CD4-positive, CD25-positive, alpha-beta regulatory T cell (primary cell): ENCODE results near the gene FAM229A. TPM values are rescaled to one million over a fixed set of nuclear protein-coding genes. Genes with fewer than 3 reads are reported as not detected.
A peak's percentile ranks its signal among the peaks of the same experiment; 100 is the strongest.

Experiments
- ATAC-seq, 2 donors: fragments of 150-1000 bp; cut with Tn5 transposase; one replicate each; pipeline ENCODE4 v1.10.0; 2021; ENCODE audit warnings: low read depth in 2 of 2, moderate number of reproducible peaks in 2 of 2, moderate library complexity in 1 of 2
- DNase-seq, 3 donors: peaks; one replicate each; pipeline versions ENCODE4 v3.0.0 to v3.0.0-alpha.2; 2012 to 2022; ENCODE audit warnings: mixed read lengths in 1 of 3
- H3K27ac ChIP-seq: one replicate; pipeline ENCODE4 v1.7.0; 2013; ENCODE audit warnings: mild to moderate bottlenecking, low read length; ENCODE audit not compliant: insufficient read depth, poor library complexity, severe bottlenecking
- H3K27me3 ChIP-seq: one replicate; pipeline ENCODE4 v1.7.0; 2013; ENCODE audit warnings: low read length; ENCODE audit not compliant: control insufficient read depth, insufficient read depth
- H3K36me3 ChIP-seq: one replicate; pipeline ENCODE4 v1.7.0; 2013; ENCODE audit warnings: mild to moderate bottlenecking, low read length, moderate library complexity; ENCODE audit not compliant: control insufficient read depth, insufficient read depth
- H3K4me1 ChIP-seq: 2 replicates; pipeline ENCODE4 v1.7.0; 2013; ENCODE audit warnings: mild to moderate bottlenecking, low read length; ENCODE audit not compliant: insufficient read depth, control insufficient read depth, poor library complexity, severe bottlenecking
- H3K4me3 ChIP-seq: one replicate; pipeline ENCODE4 v1.7.0; 2013; ENCODE audit warnings: low read depth, mild to moderate bottlenecking, low read length, moderate library complexity
- H3K9me3 ChIP-seq, 2 experiments: 1 replicate in 1 of 2; 2 replicates in 1 of 2; pipeline ENCODE4 v1.7.0; 2013; ENCODE audit warnings: low read length in 2 of 2, mild to moderate bottlenecking in 1 of 2, moderate library complexity in 1 of 2; ENCODE audit not compliant: control insufficient read depth in 2 of 2
- H3K27ac Mint-ChIP-seq, 3 donors: one replicate each; pipeline ENCODE4 v1.8.0; 2020 to 2022; ENCODE audit warnings: mild to moderate bottlenecking in 3 of 3, mixed read lengths in 3 of 3, moderate library complexity in 2 of 3
- H3K27me3 Mint-ChIP-seq: one replicate; pipeline ENCODE4 v1.8.0; 2022; ENCODE audit warnings: mild to moderate bottlenecking, mixed read lengths
- H3K36me3 Mint-ChIP-seq: one replicate; pipeline ENCODE4 v1.8.0; 2020; ENCODE audit warnings: mixed read lengths
- H3K4me1 Mint-ChIP-seq, 4 donors: one replicate each; pipeline ENCODE4 v1.8.0; 2020 to 2022; ENCODE audit warnings: mixed read lengths in 4 of 4, mild to moderate bottlenecking in 1 of 4
- H3K4me3 Mint-ChIP-seq, 4 donors: one replicate each; pipeline ENCODE4 v1.8.0; 2020 to 2022; ENCODE audit warnings: mild to moderate bottlenecking in 4 of 4, mixed read lengths in 4 of 4, moderate library complexity in 3 of 4
- H3K9me3 Mint-ChIP-seq, 7 donors: one replicate each; pipeline ENCODE4 v1.8.0; 2020 to 2022; ENCODE audit warnings: mixed read lengths in 7 of 7, mild to moderate bottlenecking in 3 of 7, moderate library complexity in 2 of 7
- polyA plus RNA-seq, 4 donors: library from polyadenylated mRNA; unstranded; fragments of 300-500 nt; fragmentation: Illumina TruSeq; gene quantifications; one replicate each; pipeline ENCODE4 v1.2.3, GENCODE V29; 2021
- total RNA-seq: library from RNA; stranded (reverse); gene quantifications from one replicate; pipeline ENCODE4 v1.2.3, GENCODE V29; 2022

The FAM229A gene
- total and polyA plus RNA-seq, 5 donors from 2014 or later, result 0.14 to 43.2 (median 0.31) TPM; not detected in 2

- Histone ChIP-seq H3K27ac (no peak overlapping the region), H3K4me1 (peaks cover 7% of the 10 kb centered on the region), H3K36me3 (peaks cover 71% of the 10 kb centered on the region), H3K27me3 (no peaks in the 10 kb centered on the region), H3K9me3 (no peaks in the 10 kb centered on the region), H3K4me3 (no peak overlapping the region)
- ATAC-seq (peak; percentile 75), DNase-seq (peak in 2 of 3 donors; percentile 55 to 72)
- Mint-ChIP-seq H3K27me3 (no peaks in the 10 kb centered on the region), H3K36me3 (peaks cover 28% of the 10 kb centered on the region), H3K9me3 (no peaks in the 10 kb centered on the region), H3K4me1 (peaks cover 11 to 26% (median 19%) of the 10 kb centered on the region in 4 donors), H3K27ac (peak overlapping the region; percentile 65 to 87 (median 82)), H3K4me3 (no peak overlapping the region)
Measured at GRCh38 chr1:32372149-32372756, 10.0 kb upstream of the FAM229A start.

GRCh38 chr1:32367912-32368635 is 5.8 kb upstream of the FAM229A start:
- Mint-ChIP-seq H3K4me3 (no peak overlapping the region), H3K4me1 (peaks cover 10 to 18% (median 15%) of the 10 kb centered on the region in 4 donors), H3K27ac (no peak overlapping the region), H3K36me3 (peaks cover 22% of the 10 kb centered on the region), H3K27me3 (no peaks in the 10 kb centered on the region), H3K9me3 (no peaks in the 10 kb centered on the region)
- DNase-seq (no peak), ATAC-seq (no peak)
- H3K9me3 ChIP-seq, result no peaks in the 10 kb centered on the region
- H3K4me1 ChIP-seq, result peaks cover 7% of the 10 kb centered on the region
- H3K27me3 ChIP-seq, result no peaks in the 10 kb centered on the region
- peaks cover 65% of the 10 kb centered on the region for H3K36me3 ChIP-seq
- H3K4me3 ChIP-seq, result no peak overlapping the region
- H3K27ac ChIP-seq, result no peak overlapping the region

- no peak overlapping the region for H3K4me3 Mint-ChIP-seq
- Histone ChIP-seq H3K9me3 (no peaks in the 10 kb centered on the region), H3K36me3 (peaks cover 56% of the 10 kb centered on the region), H3K4me3 (no peak overlapping the region), H3K27me3 (no peaks in the 10 kb centered on the region), H3K4me1 (peaks cover 14% of the 10 kb centered on the region), H3K27ac (no peak overlapping the region)
- DNase-seq (no peak), ATAC-seq (no peak)
- no peaks in the 10 kb centered on the region for H3K9me3 Mint-ChIP-seq
- peaks cover 0 to 20% (median 8%) of the 10 kb centered on the region in 4 donors for H3K4me1 Mint-ChIP-seq
- H3K27me3 Mint-ChIP-seq, result peaks cover 12% of the 10 kb centered on the region
- peak overlapping the region in 2 of 3 donors; percentile 55 to 71 for H3K27ac Mint-ChIP-seq
- peaks cover 24% of the 10 kb centered on the region for H3K36me3 Mint-ChIP-seq
Measured at GRCh38 chr1:32365445-32365844, 3.2 kb upstream of the FAM229A start.

GRCh38 chr1:32364836-32365235 is 2.6 kb upstream of the FAM229A start:
- H3K9me3 Mint-ChIP-seq, result no peaks in the 10 kb centered on the region
- Histone ChIP-seq H3K27me3 (no peaks in the 10 kb centered on the region), H3K9me3 (no peaks in the 10 kb centered on the region), H3K27ac (no peak overlapping the region), H3K4me3 (no peak overlapping the region), H3K36me3 (peaks cover 54% of the 10 kb centered on the region), H3K4me1 (peaks cover 17% of the 10 kb centered on the region)
- H3K36me3 Mint-ChIP-seq, result peaks cover 24% of the 10 kb centered on the region
- peaks cover 0 to 22% (median 11%) of the 10 kb centered on the region in 4 donors for H3K4me1 Mint-ChIP-seq
- no peak overlapping the region for H3K27ac Mint-ChIP-seq
- peaks cover 13% of the 10 kb centered on the region for H3K27me3 Mint-ChIP-seq
- no peak for DNase-seq
- no peak for ATAC-seq
- H3K4me3 Mint-ChIP-seq, result no peak overlapping the region

GRCh38 chr1:32363713-32364112 is 1.4 kb upstream of the FAM229A start:
- peaks cover 21% of the 10 kb centered on the region for H3K36me3 Mint-ChIP-seq

GRCh38 chr1:32361674-32362473 is 411 bp downstream of the FAM229A start:
- peaks cover 27% of the 10 kb centered on the region for H3K36me3 ChIP-seq
- H3K27me3 ChIP-seq, result no peaks in the 10 kb centered on the region
- peaks cover 0 to 27% (median 16%) of the 10 kb centered on the region in 4 donors for H3K4me1 Mint-ChIP-seq
- H3K4me1 ChIP-seq, result peaks cover 21% of the 10 kb centered on the region
- ATAC-seq (peak; percentile 38 to 49), DNase-seq (peak in 1 of 3 donors; percentile 20)
- H3K27ac Mint-ChIP-seq, result peak overlapping the region in 1 of 3 donors; percentile 49
- H3K4me3 Mint-ChIP-seq, result peak overlapping the region in 3 of 4 donors; percentile 50 to 77 (median 52)
- peaks cover 13% of the 10 kb centered on the region for H3K27me3 Mint-ChIP-seq
- H3K27ac ChIP-seq, result no peak overlapping the region
- H3K4me3 ChIP-seq, result no peak overlapping the region
- no peaks in the 10 kb centered on the region for H3K9me3 ChIP-seq
- H3K9me3 Mint-ChIP-seq, result no peaks in the 10 kb centered on the region
- H3K36me3 Mint-ChIP-seq, result peaks cover 21% of the 10 kb centered on the region

More at GRCh38 chr1:32363713-32364112, 1.4 kb upstream of the FAM229A start:
- Histone ChIP-seq H3K9me3 (no peaks in the 10 kb centered on the region), H3K4me1 (peaks cover 21% of the 10 kb centered on the region), H3K36me3 (peaks cover 45% of the 10 kb centered on the region), H3K27ac (no peak overlapping the region), H3K4me3 (no peak overlapping the region), H3K27me3 (no peaks in the 10 kb centered on the region)
- Mint-ChIP-seq H3K27ac (peak overlapping the region in 1 of 3 donors; percentile 14), H3K9me3 (no peaks in the 10 kb centered on the region), H3K27me3 (peaks cover 13% of the 10 kb centered on the region), H3K4me1 (peaks cover 0 to 27% (median 16%) of the 10 kb centered on the region in 4 donors), H3K4me3 (no peak overlapping the region)
- DNase-seq (no peak), ATAC-seq (no peak)

- Mint-ChIP-seq H3K36me3 (peaks cover 21% of the 10 kb centered on the region), H3K27ac (no peak overlapping the region), H3K27me3 (peaks cover 13% of the 10 kb centered on the region), H3K4me1 (peaks cover 0 to 27% (median 16%) of the 10 kb centered on the region in 4 donors), H3K9me3 (no peaks in the 10 kb centered on the region), H3K4me3 (peak overlapping the region in 2 of 4 donors; percentile 74 to 83)
- H3K27me3 ChIP-seq, result no peaks in the 10 kb centered on the region
- peaks cover 21% of the 10 kb centered on the region for H3K4me1 ChIP-seq
- no peak overlapping the region for H3K27ac ChIP-seq
- H3K36me3 ChIP-seq, result peaks cover 21% of the 10 kb centered on the region
- ATAC-seq (no peak), DNase-seq (no peak)
- H3K9me3 ChIP-seq, result no peaks in the 10 kb centered on the region
- H3K4me3 ChIP-seq, result no peak overlapping the region
Measured at GRCh38 chr1:32361308-32361673, 994 bp downstream of the FAM229A start.
